HuH-7 (cell line): Measurements from ENCODE around the gene CACNA2D4.

Experiments used
- DNase-seq: peaks from one replicate; pipeline ENCODE4 v3.0.0; 2011; ENCODE audit warnings: low spot score

CACNA2D4 gene

GRCh38 chr12:1815814-1816729, 102.4 kb downstream of the CACNA2D4 start:
- DNase-seq = no peak

GRCh38 chr12:1815108-1815507, 103.3 kb downstream of the CACNA2D4 start:
- no peak for DNase-seq

GRCh38 chr12:1814266-1814665, 104.2 kb downstream of the CACNA2D4 start:
- DNase-seq = no peak

GRCh38 chr12:1812650-1813302, 105.7 kb downstream of the CACNA2D4 start:
- no peak for DNase-seq

- no peak for DNase-seq
Measured at GRCh38 chr12:1811948-1812291, 106.5 kb downstream of the CACNA2D4 start.

GRCh38 chr12:1811281-1811947, 107.0 kb downstream of the CACNA2D4 start:
- no peak for DNase-seq

GRCh38 chr12:1810931-1811280, 107.5 kb downstream of the CACNA2D4 start:
- no peak for DNase-seq

- no peak for DNase-seq
Measured at GRCh38 chr12:1810201-1810930, 108.1 kb downstream of the CACNA2D4 start.

- no peak for DNase-seq
Measured at GRCh38 chr12:1809591-1810190, 108.8 kb downstream of the CACNA2D4 start.

GRCh38 chr12:1808798-1809480, 109.5 kb downstream of the CACNA2D4 start:
- no peak for DNase-seq

GRCh38 chr12:1808036-1808797, 110.2 kb downstream of the CACNA2D4 start:
- no peak for DNase-seq

GRCh38 chr12:1807087-1807860, 111.2 kb downstream of the CACNA2D4 start:
- DNase-seq = no peak

GRCh38 chr12:1806301-1807086, 112.0 kb downstream of the CACNA2D4 start:
- DNase-seq = no peak

- no peak for DNase-seq
Measured at GRCh38 chr12:1805441-1806081, 112.9 kb downstream of the CACNA2D4 start.

GRCh38 chr12:1804545-1805332, 113.7 kb downstream of the CACNA2D4 start:
- DNase-seq = peak; percentile 96

GRCh38 chr12:1803736-1804135, 114.7 kb downstream of the CACNA2D4 start:
- no peak for DNase-seq

GRCh38 chr12:1801303-1801975, 117.0 kb downstream of the CACNA2D4 start:
- DNase-seq = no peak
